Measurements from ENCODE around the gene RABAC1. TPM values are rescaled to one million over a fixed set of nuclear protein-coding genes. Genes with fewer than 3 reads are reported as not detected.

Gene RABAC1
- total RNA-seq, 3 donors from 2014 or later (not counting 1 experiment from before 2014, with no cell fraction given): 76.8 to 100.0 (median 78.4) TPM

- ATAC-seq: no peak
- intact Hi-C loops (cut with micrococcal nuclease): no loop called here
- H3K4me3 Mint-ChIP-seq: peak overlapping the region; percentile 95
- Histone ChIP-seq H3K36me3 (ENCODE audit: control insufficient read depth, insufficient read depth, low read length) (peaks cover 9% of the 10 kb centered on the region), H3K4me3 (ENCODE audit: low read length) (no peak overlapping the region), H3K27me3 (ENCODE audit: control insufficient read depth, insufficient read depth, low read length) (no peaks in the 10 kb centered on the region), H3K9me3 (ENCODE audit: control insufficient read depth, insufficient read depth, low read length) (no peaks in the 10 kb centered on the region), H3K27ac (ENCODE audit: low read length) (peak overlapping the region; percentile 36), H3K4me1 (ENCODE audit: control insufficient read depth, insufficient read depth, low read length) (peaks cover 21% of the 10 kb centered on the region)
- no peaks in the 10 kb centered on the region for H3K27me3 Mint-ChIP-seq (ENCODE audit: low read depth in 2 of 2)
- H3K4me1 Mint-ChIP-seq: peaks cover 16 to 23% of the 10 kb centered on the region in 2 donors
- H3K27ac Mint-ChIP-seq: peak overlapping the region; percentile 84 to 91
- H3K9me3 Mint-ChIP-seq: no peaks in the 10 kb centered on the region
- 92% methylated on average over 11 of the region's 11 CpGs for WGBS (ENCODE audit: insufficient coverage)
- no peak for TF ChIP-seq CTCF (IDR thresholded peaks at IDR 0.05)
- no peaks in the 10 kb centered on the region for H3K36me3 Mint-ChIP-seq
- DNase-seq: no peak
Observed at GRCh38 chr19:41957161-41957837, 1.8 kb downstream of the RABAC1 start.

- peaks cover 19 to 26% of the 10 kb centered on the region in 2 donors for H3K4me1 Mint-ChIP-seq
- H3K36me3 Mint-ChIP-seq: no peaks in the 10 kb centered on the region
- H3K27me3 ChIP-seq (ENCODE audit: control insufficient read depth, insufficient read depth, low read length): no peaks in the 10 kb centered on the region
- H3K4me3 ChIP-seq (ENCODE audit: low read length): no peak overlapping the region
- DNase-seq (no peak), ATAC-seq (no peak)
- intact Hi-C loops (cut with micrococcal nuclease): no loop called here
- no peaks in the 10 kb centered on the region for H3K9me3 Mint-ChIP-seq
- H3K4me1 ChIP-seq (ENCODE audit: control insufficient read depth, insufficient read depth, low read length): peaks cover 23% of the 10 kb centered on the region
- no peak overlapping the region for H3K27ac ChIP-seq (ENCODE audit: low read length)
- H3K27ac Mint-ChIP-seq: no peak overlapping the region
- 95% methylated on average over 13 of the region's 13 CpGs for WGBS (ENCODE audit: insufficient coverage)
- peaks cover 9% of the 10 kb centered on the region for H3K36me3 ChIP-seq (ENCODE audit: control insufficient read depth, insufficient read depth, low read length)
- no peak for TF ChIP-seq CTCF (IDR thresholded peaks at IDR 0.05)
- H3K4me3 Mint-ChIP-seq: no peak overlapping the region
- no peaks in the 10 kb centered on the region for H3K27me3 Mint-ChIP-seq (ENCODE audit: low read depth in 2 of 2)
- no peaks in the 10 kb centered on the region for H3K9me3 ChIP-seq (ENCODE audit: control insufficient read depth, insufficient read depth, low read length)
Observed at GRCh38 chr19:41956621-41957020, 2.5 kb downstream of the RABAC1 start.

GRCh38 chr19:41955521-41955920 is 3.6 kb downstream of the RABAC1 start:
- DNase-seq (no peak), ATAC-seq (no peak)
- Histone ChIP-seq H3K27ac (ENCODE audit: low read length) (no peak overlapping the region), H3K4me1 (ENCODE audit: control insufficient read depth, insufficient read depth, low read length) (peaks cover 31% of the 10 kb centered on the region), H3K36me3 (ENCODE audit: control insufficient read depth, insufficient read depth, low read length) (peaks cover 9% of the 10 kb centered on the region), H3K4me3 (ENCODE audit: low read length) (no peak overlapping the region), H3K27me3 (ENCODE audit: control insufficient read depth, insufficient read depth, low read length) (no peaks in the 10 kb centered on the region), H3K9me3 (ENCODE audit: control insufficient read depth, insufficient read depth, low read length) (no peaks in the 10 kb centered on the region)
- no peaks in the 10 kb centered on the region for H3K36me3 Mint-ChIP-seq
- no peak overlapping the region for H3K4me3 Mint-ChIP-seq
- no peaks in the 10 kb centered on the region for H3K27me3 Mint-ChIP-seq (ENCODE audit: low read depth in 2 of 2)
- intact Hi-C loops (cut with micrococcal nuclease): no loop called here
- no peak for TF ChIP-seq CTCF (IDR thresholded peaks at IDR 0.05)
- peaks cover 23 to 30% of the 10 kb centered on the region in 2 donors for H3K4me1 Mint-ChIP-seq
- H3K9me3 Mint-ChIP-seq: no peaks in the 10 kb centered on the region
- peak overlapping the region in 1 of 2 donors; percentile 18 for H3K27ac Mint-ChIP-seq
- WGBS (ENCODE audit: insufficient coverage): 71% methylated on average over 6 of the region's 7 CpGs
